Right atrium auricular region (tissue), 2 donors: ENCODE data around the gene CRACR2B. TPM values are rescaled to one million over a fixed set of nuclear protein-coding genes. Genes with fewer than 3 reads are reported as not detected.

Experiments
- DNase-seq: peaks from one replicate; pipeline ENCODE4 v3.0.0-alpha.2; 2019; ENCODE audit warnings: low spot score
- H3K27ac ChIP-seq, 2 donors: fragments of 200-600 bp; sonication (generic); 1 replicate in 1 of 2; 2 replicates in 1 of 2; pipeline ENCODE4 v1.5.1; 2016 to 2019
- H3K27me3 ChIP-seq, 2 donors: fragments of 200-600 bp; sonication (generic); one replicate each; pipeline versions ENCODE4 v1.5.1 to v1.6.0; 2017 to 2019
- H3K36me3 ChIP-seq: fragments of 200-600 bp; sonication (generic); one replicate; pipeline ENCODE4 v1.5.1; 2016
- H3K4me1 ChIP-seq, 2 donors: fragments of 200-600 bp; sonication (generic); one replicate each; pipeline versions ENCODE4 v1.5.1 to v1.6.0; 2017 to 2019
- H3K4me3 ChIP-seq, 2 donors: fragments of 200-600 bp; sonication (generic); 1 replicate in 1 of 2; 2 replicates in 1 of 2; pipeline ENCODE4 v1.5.1; 2017 to 2019; ENCODE audit warnings: mild to moderate bottlenecking in 1 of 2, moderate library complexity in 1 of 2
- H3K9me3 ChIP-seq, 2 donors: fragments of 200-600 bp; sonication (generic); one replicate each; pipeline ENCODE4 v1.5.1; 2019
- total RNA-seq, 2 donors: library from RNA; depleted of rRNA; stranded (reverse); fragments of >200 nt; gene quantifications; one replicate each; pipeline ENCODE4 v1.1.0, GENCODE V29; 2016
- TF ChIP-seq, protein P1 (sequence below), 2 donors: fragments of 200-600 bp; sonication (generic); IDR thresholded peaks; one replicate each; pipeline ENCODE4 v1.5.1; 2019; ENCODE audit warnings: antibody characterized with exemption in 2 of 2

The CRACR2B gene
- total RNA-seq, 2 donors from 2014 or later, result 15.6 to 29.7 TPM

DNA sequence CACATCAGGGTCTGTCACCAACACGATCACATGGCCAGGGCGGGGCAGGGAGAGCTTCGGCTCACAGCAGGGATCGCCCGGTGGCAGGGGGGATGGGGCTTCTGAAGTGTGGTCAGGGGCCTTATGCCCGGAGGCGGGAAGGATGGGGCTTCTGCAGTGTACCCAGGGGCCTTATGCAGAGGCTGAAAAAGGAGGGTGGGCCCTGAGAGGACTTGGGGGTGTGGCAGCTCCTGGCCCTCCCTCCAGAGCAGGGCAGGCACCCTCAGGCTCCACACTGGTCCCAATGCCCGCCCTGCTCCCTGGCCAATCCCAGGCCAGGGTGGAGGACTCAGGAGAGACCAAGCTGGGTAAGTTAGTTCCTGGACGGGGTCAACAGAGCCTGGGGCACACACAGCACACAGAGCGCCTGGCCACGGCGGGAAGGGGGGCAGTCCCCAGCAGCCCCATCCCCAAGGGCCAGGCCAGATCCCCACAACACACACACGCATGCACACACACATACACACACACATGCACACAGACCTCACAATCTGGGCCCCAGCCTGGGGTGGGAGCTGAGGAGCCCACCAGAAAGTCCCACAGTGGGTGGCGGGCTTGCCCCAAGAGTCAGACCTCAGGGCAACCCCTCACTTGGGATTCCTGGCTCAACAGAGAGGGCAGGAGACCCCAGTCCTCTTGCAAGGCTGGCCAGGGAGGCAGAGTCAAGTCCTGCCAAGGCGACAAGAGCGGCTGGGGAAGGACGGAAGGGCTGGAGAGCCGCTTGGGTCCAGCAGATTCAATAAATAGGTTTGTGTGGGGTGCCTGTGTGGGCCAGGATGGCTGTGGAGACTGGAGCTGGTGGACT lies 36.8 kb upstream of the CRACR2B start:
- H3K27ac ChIP-seq, result no peak overlapping the region
- no peak for DNase-seq
- H3K9me3 ChIP-seq, result no peaks in the 10 kb centered on the region
- no peak overlapping the region for H3K4me3 ChIP-seq
- H3K27me3 ChIP-seq, result peaks cover 0 to 9% of the 10 kb centered on the region in 2 donors
- TF ChIP-seq, protein P1, sequence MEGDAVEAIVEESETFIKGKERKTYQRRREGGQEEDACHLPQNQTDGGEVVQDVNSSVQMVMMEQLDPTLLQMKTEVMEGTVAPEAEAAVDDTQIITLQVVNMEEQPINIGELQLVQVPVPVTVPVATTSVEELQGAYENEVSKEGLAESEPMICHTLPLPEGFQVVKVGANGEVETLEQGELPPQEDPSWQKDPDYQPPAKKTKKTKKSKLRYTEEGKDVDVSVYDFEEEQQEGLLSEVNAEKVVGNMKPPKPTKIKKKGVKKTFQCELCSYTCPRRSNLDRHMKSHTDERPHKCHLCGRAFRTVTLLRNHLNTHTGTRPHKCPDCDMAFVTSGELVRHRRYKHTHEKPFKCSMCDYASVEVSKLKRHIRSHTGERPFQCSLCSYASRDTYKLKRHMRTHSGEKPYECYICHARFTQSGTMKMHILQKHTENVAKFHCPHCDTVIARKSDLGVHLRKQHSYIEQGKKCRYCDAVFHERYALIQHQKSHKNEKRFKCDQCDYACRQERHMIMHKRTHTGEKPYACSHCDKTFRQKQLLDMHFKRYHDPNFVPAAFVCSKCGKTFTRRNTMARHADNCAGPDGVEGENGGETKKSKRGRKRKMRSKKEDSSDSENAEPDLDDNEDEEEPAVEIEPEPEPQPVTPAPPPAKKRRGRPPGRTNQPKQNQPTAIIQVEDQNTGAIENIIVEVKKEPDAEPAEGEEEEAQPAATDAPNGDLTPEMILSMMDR (IDR thresholded peaks at IDR 0.05), result no peak
- peaks cover 0 to 22% of the 10 kb centered on the region in 2 donors for H3K4me1 ChIP-seq
- no peaks in the 10 kb centered on the region for H3K36me3 ChIP-seq

DNA sequence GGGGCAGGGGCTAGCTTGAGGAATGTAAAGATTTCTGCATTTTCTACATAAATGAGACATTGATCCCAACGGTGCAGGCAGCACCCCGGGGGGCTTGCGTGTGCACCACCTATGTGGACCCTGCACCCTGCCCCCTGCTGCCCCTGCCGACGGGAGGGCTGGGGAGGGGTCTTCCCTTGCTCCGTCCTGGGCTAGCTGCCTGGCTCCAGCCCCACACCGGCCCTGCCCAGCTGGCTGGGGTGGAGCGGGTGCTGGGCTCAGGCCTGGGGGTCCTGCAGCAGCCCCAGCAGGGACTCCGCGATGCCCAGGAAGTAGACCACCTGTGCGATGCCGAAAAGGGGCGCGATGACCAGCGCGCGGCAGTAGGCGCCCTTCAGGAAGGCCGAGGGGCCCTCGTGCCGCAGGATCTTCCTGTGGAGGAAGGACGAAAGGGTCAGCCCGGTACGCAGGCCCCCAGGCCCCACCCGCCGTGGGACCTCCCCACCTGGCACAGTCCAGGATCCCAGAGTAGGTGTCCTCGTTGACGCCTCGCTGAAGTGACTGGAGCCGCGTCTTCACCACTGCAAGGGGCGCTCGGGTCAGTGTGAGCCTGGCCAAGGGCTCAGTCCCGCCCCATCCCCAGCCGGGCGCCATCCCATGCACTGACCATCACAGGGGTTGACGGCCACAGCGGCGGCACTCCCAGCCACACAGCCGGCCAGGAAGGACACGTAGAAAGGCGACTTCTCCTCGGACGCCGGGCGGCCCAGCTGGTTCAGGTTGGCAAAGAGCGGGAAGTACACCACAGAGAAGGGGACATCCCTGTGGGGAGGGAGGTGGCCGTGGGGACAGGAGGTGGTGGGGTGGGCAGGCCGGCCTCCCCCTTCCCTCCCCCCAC lies 35.8 kb upstream of the CRACR2B start:
- H3K36me3 ChIP-seq, result no peaks in the 10 kb centered on the region
- H3K27me3 ChIP-seq, result peaks cover 0 to 9% of the 10 kb centered on the region in 2 donors
- peaks cover 0 to 31% of the 10 kb centered on the region in 2 donors for H3K4me1 ChIP-seq
- DNase-seq, result no peak
- no peak overlapping the region for H3K27ac ChIP-seq
- no peak overlapping the region for H3K4me3 ChIP-seq
- H3K9me3 ChIP-seq, result no peaks in the 10 kb centered on the region
- TF ChIP-seq, protein P1 (IDR thresholded peaks at IDR 0.05), result no peak

DNA sequence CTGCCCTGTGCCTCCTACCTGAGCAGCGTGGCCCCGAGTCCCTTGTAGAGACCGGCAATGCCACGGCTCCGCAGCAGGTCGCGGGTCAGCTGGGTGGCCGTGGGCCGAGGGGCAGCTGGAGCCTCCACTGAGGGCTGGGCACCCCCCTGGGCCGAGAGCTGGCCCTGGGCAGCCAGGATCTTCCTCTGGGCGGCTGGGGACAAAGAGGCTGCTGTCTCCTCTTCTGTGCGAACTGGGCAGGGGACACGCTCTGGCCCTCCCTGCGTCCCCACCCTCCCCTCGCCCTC lies 35.2 kb upstream of the CRACR2B start:
- H3K27ac ChIP-seq, result no peak overlapping the region
- no peak overlapping the region for H3K4me3 ChIP-seq
- H3K9me3 ChIP-seq, result no peaks in the 10 kb centered on the region
- H3K4me1 ChIP-seq, result peaks cover 0 to 35% of the 10 kb centered on the region in 2 donors
- no peak for DNase-seq
- TF ChIP-seq, protein P1 (IDR thresholded peaks at IDR 0.05), result no peak
- H3K36me3 ChIP-seq, result no peaks in the 10 kb centered on the region
- H3K27me3 ChIP-seq, result peaks cover 0 to 9% of the 10 kb centered on the region in 2 donors

DNA sequence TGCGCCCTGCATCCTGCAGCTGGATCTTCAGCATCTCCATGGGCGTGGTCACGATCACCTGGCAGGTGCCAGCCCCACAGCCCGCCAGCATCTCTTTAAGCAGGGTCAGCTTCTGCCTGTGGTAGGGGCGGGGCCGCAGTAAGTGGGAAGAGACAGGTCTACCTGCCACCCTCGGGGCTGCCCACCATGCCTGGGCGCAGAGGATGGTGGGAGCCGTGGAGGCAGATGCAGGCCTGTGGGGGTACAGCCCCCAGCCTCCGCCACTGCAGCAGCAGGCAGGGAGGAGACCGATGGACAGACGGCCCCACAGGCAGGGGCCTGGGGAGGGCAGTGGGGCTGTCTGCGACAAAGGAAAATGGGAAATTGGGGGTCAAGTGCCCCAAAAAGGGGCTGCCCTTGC lies 34.8 kb upstream of the CRACR2B start:
- H3K27me3 ChIP-seq, result peaks cover 0 to 9% of the 10 kb centered on the region in 2 donors
- H3K4me3 ChIP-seq, result no peak overlapping the region
- TF ChIP-seq, protein P1 (IDR thresholded peaks at IDR 0.05), result no peak
- H3K9me3 ChIP-seq, result no peaks in the 10 kb centered on the region
- DNase-seq, result no peak
- H3K27ac ChIP-seq, result no peak overlapping the region
- H3K4me1 ChIP-seq, result peaks cover 0 to 35% of the 10 kb centered on the region in 2 donors
- H3K36me3 ChIP-seq, result no peaks in the 10 kb centered on the region

DNA sequence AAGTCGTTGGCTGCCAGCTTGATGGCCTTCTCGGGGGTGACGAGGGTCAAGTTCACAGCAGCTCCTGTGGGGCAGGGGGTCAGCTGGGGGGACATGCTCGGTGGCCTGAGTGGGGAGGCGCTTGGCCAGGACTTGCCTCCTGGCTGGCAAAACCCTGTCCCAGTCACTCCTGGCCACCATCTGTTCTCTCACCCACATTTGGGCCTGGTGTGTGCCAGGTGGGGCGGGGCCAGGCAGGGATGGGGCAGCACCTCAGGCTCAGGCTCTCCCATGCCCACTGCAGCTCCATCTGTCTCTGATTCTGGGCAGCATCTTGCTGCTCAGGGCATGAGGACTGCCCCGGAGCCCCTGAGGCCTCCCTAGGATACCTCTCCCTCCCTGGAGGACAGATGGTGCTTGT lies 34.2 kb upstream of the CRACR2B start:
- DNase-seq, result no peak
- H3K4me3 ChIP-seq, result no peak overlapping the region
- H3K4me1 ChIP-seq, result peaks cover 0 to 40% of the 10 kb centered on the region in 2 donors
- TF ChIP-seq, protein P1 (IDR thresholded peaks at IDR 0.05), result no peak
- H3K27ac ChIP-seq, result no peak overlapping the region
- no peaks in the 10 kb centered on the region for H3K9me3 ChIP-seq
- no peaks in the 10 kb centered on the region for H3K36me3 ChIP-seq
- H3K27me3 ChIP-seq, result peaks cover 0 to 9% of the 10 kb centered on the region in 2 donors
